Loucy (cell line): ENCODE results near the gene GNAI3.

Source experiments
- H2AFZ ChIP-seq: fragments of 200-600 bp; sonication (generic); 2 replicates; pipeline ENCODE4 v1.6.0; 2016; ENCODE audit warnings: antibody characterized with exemption, mild to moderate bottlenecking, low read length, moderate library complexity
- H3F3A ChIP-seq: fragments of 200-600 bp; 2 replicates; pipeline ENCODE4 v1.6.0; 2016; ENCODE audit warnings: antibody characterized with exemption, low read depth, mild to moderate bottlenecking
- H3K27me3 ChIP-seq: fragments of 200-600 bp; sonication (generic); 2 replicates; pipeline ENCODE4 v1.6.1; 2014; ENCODE audit warnings: low read length, mild to moderate bottlenecking; ENCODE audit not compliant: insufficient read depth, poor library complexity, severe bottlenecking
- H3K36me3 ChIP-seq: fragments of 200-600 bp; sonication (generic); 2 replicates; pipeline ENCODE4 v1.6.1; 2016; ENCODE audit warnings: low read length; ENCODE audit not compliant: insufficient read depth
- H3K4me1 ChIP-seq: fragments of 200-600 bp; sonication (generic); 2 replicates; pipeline ENCODE4 v1.5.1; 2014; ENCODE audit warnings: low read length, mild to moderate bottlenecking; ENCODE audit not compliant: insufficient read depth, poor library complexity, severe bottlenecking
- H3K4me2 ChIP-seq: fragments of 200-600 bp; sonication (generic); 2 replicates; pipeline ENCODE4 v1.6.0; 2014; ENCODE audit warnings: antibody characterized with exemption, low read length, low read depth, mild to moderate bottlenecking; ENCODE audit not compliant: poor library complexity, severe bottlenecking
- H3K4me3 ChIP-seq: fragments of 200-600 bp; sonication (generic); 2 replicates; pipeline ENCODE4 v1.5.1; 2014; ENCODE audit warnings: low read length, mild to moderate bottlenecking, mixed read lengths; ENCODE audit not compliant: poor library complexity, severe bottlenecking
- H3K79me2 ChIP-seq: fragments of 200-600 bp; sonication (generic); 2 replicates; pipeline ENCODE4 v1.6.1; 2014; ENCODE audit warnings: low read length; ENCODE audit not compliant: insufficient read depth
- H3K9ac ChIP-seq: fragments of 200-600 bp; sonication (generic); 2 replicates; pipeline ENCODE4 v1.6.0; 2014; ENCODE audit warnings: mild to moderate bottlenecking, low read depth, low read length, moderate library complexity; ENCODE audit not compliant: poor library complexity, severe bottlenecking
- H3K9me2 ChIP-seq: fragments of 200-600 bp; sonication (generic); replicated peaks from 2 replicates; pipeline ENCODE4 v1.6.1; 2016; ENCODE audit warnings: low read depth, low read length, mixed read lengths
- H3K9me3 ChIP-seq: fragments of 200-600 bp; sonication (generic); 2 replicates; pipeline ENCODE4 v1.6.1; 2014; ENCODE audit warnings: mild to moderate bottlenecking, antibody characterized with exemption, low read length, low read depth; ENCODE audit not compliant: insufficient read depth
- H4K20me1 ChIP-seq: fragments of 200-600 bp; sonication (generic); 2 replicates; pipeline ENCODE4 v1.6.0; 2014; ENCODE audit warnings: antibody characterized with exemption, low read length, mild to moderate bottlenecking; ENCODE audit not compliant: insufficient read depth, poor library complexity, severe bottlenecking
- EZH2phosphoT487 ChIP-seq: fragments of 200-600 bp; IDR thresholded peaks from 2 replicates; pipeline ENCODE4 v1.6.1; 2018; ENCODE audit warnings: antibody characterized with exemption, mild to moderate bottlenecking, moderate library complexity, borderline replicate concordance
- TF ChIP-seq, protein P1 (sequence below): fragments of 200-600 bp; sonication (generic); conservative IDR thresholded peaks from 2 replicates; pipeline ENCODE4 v1.5.1; 2014; ENCODE audit warnings: mild to moderate bottlenecking, antibody characterized with exemption, low read length

The GNAI3 gene

DNA sequence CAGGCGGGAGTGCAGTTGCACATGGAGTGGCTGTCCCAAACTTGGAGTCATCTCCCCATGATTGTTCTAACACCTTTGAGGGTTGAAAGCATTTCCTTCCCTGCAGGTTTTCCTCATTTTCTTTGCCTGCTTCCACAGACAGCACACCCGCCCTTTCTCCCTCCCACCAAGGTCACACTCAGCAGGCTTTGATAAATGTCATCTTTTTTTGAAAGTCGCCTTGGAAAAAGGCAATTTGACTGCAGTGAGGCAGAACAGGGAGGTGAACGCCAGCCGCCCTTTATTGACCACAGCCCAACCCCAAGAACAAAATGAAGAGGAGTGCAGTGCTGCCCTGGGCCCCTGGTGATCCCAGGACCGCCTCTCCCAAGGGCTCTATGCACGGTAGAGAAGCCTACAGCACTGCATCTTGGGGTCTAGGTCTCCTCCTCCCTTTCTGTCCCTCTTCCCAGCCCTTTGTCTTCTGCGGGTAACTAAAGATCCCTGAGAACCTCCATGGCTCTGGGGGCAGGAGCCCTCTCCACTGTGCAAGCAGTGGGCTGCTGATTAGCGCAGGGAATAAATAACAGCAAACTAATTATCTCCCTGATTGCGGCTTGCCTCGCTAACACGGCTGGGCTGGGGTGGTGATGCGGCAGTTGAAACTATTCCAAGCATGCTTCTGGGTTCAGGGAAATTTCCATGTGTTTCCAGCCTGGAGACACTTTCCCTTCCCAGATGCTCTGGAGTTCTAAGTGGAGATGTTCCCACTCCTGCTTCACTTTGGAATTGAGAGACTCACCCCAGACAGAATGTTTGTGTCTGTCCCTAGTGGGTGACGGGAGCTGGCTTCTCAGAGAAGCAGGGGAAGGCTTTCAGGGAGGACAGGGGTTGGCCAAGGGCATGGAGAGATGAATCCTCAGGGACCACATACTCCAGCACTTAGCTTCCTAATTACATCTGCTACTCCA lies 27.1 kb upstream of the GNAI3 start:
- H3K79me2 ChIP-seq, result no peaks in the 10 kb centered on the region
- H3K4me1 ChIP-seq, result no peaks in the 10 kb centered on the region
- no peaks in the 10 kb centered on the region for H4K20me1 ChIP-seq
- TF ChIP-seq, protein P1, sequence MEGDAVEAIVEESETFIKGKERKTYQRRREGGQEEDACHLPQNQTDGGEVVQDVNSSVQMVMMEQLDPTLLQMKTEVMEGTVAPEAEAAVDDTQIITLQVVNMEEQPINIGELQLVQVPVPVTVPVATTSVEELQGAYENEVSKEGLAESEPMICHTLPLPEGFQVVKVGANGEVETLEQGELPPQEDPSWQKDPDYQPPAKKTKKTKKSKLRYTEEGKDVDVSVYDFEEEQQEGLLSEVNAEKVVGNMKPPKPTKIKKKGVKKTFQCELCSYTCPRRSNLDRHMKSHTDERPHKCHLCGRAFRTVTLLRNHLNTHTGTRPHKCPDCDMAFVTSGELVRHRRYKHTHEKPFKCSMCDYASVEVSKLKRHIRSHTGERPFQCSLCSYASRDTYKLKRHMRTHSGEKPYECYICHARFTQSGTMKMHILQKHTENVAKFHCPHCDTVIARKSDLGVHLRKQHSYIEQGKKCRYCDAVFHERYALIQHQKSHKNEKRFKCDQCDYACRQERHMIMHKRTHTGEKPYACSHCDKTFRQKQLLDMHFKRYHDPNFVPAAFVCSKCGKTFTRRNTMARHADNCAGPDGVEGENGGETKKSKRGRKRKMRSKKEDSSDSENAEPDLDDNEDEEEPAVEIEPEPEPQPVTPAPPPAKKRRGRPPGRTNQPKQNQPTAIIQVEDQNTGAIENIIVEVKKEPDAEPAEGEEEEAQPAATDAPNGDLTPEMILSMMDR, result no peak
- TF ChIP-seq EZH2phosphoT487, result no peak
- H3K9me3 ChIP-seq, result no peaks in the 10 kb centered on the region
- H3K27me3 ChIP-seq, result no peaks in the 10 kb centered on the region
- H3K36me3 ChIP-seq, result no peaks in the 10 kb centered on the region
- no peak overlapping the region for H2AFZ ChIP-seq
- H3K9ac ChIP-seq, result no peak overlapping the region
- no peaks in the 10 kb centered on the region for H3F3A ChIP-seq
- no peaks in the 10 kb centered on the region for H3K9me2 ChIP-seq
- H3K4me3 ChIP-seq, result no peak overlapping the region
- H3K4me2 ChIP-seq, result no peak overlapping the region

DNA sequence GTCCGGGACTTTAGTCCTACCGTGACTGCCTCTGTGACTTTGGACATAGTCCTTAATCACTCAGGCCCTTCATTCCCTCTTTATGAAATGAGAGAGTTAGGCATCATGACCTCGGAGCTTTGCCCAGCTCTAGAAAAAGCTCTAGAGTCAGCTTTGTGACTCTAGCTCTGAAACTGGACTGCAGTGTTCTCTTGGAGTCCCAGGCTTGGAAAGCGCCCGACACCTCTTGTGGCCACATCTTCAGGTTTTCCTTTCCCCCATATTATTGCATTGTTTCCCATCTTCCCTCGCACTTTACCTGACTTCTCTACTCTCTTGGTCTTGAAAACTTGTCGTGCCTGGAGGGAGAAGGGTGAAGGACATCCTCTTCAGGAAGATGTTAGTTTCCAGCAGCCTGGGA lies 26.4 kb upstream of the GNAI3 start:
- no peak overlapping the region for H3K9ac ChIP-seq
- H3K36me3 ChIP-seq, result no peaks in the 10 kb centered on the region
- H3K79me2 ChIP-seq, result no peaks in the 10 kb centered on the region
- H3K9me2 ChIP-seq, result no peaks in the 10 kb centered on the region
- no peaks in the 10 kb centered on the region for H3K27me3 ChIP-seq
- H3F3A ChIP-seq, result no peaks in the 10 kb centered on the region
- H3K4me3 ChIP-seq, result no peak overlapping the region
- H2AFZ ChIP-seq, result no peak overlapping the region
- no peaks in the 10 kb centered on the region for H3K9me3 ChIP-seq
- no peaks in the 10 kb centered on the region for H3K4me1 ChIP-seq
- TF ChIP-seq, protein P1, result no peak
- no peak for TF ChIP-seq EZH2phosphoT487
- no peak overlapping the region for H3K4me2 ChIP-seq
- no peaks in the 10 kb centered on the region for H4K20me1 ChIP-seq

DNA sequence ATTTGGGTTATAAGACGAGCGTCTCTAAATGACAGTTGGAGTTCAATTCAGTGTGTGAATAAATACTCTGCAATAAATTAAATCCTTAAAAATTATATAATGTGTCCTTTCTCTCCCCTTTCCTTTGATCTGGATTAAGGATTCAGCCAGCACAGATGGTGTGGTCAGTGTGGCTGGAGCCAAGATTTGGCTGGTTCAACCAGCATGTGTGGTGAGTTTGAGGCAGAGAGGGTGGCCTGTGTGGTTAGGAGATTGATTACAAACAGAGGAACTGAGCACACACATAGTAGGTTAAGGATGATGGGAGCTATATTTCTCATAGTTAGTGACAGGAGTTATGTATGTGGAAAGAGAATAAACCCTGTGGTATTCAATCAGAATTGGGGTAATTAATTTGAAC lies 24.7 kb upstream of the GNAI3 start:
- no peak overlapping the region for H2AFZ ChIP-seq
- no peaks in the 10 kb centered on the region for H3K79me2 ChIP-seq
- no peak overlapping the region for H3K9ac ChIP-seq
- H3F3A ChIP-seq, result no peaks in the 10 kb centered on the region
- no peaks in the 10 kb centered on the region for H4K20me1 ChIP-seq
- H3K36me3 ChIP-seq, result no peaks in the 10 kb centered on the region
- no peaks in the 10 kb centered on the region for H3K9me3 ChIP-seq
- TF ChIP-seq, protein P1, result no peak
- TF ChIP-seq EZH2phosphoT487, result no peak
- no peak overlapping the region for H3K4me2 ChIP-seq
- no peaks in the 10 kb centered on the region for H3K27me3 ChIP-seq
- H3K9me2 ChIP-seq, result no peaks in the 10 kb centered on the region
- no peaks in the 10 kb centered on the region for H3K4me1 ChIP-seq
- no peak overlapping the region for H3K4me3 ChIP-seq
